ENCODE results near the gene STAC3. TPM values are rescaled to one million over a fixed set of nuclear protein-coding genes. Genes with fewer than 3 reads are reported as not detected.

STAC3 gene
- total and polyA plus RNA-seq, 2 of the 13 experiments (the other 11 are each of a cell fraction or from before 2014, with no cell fraction given): 0.18 to 0.22 TPM

DNA sequence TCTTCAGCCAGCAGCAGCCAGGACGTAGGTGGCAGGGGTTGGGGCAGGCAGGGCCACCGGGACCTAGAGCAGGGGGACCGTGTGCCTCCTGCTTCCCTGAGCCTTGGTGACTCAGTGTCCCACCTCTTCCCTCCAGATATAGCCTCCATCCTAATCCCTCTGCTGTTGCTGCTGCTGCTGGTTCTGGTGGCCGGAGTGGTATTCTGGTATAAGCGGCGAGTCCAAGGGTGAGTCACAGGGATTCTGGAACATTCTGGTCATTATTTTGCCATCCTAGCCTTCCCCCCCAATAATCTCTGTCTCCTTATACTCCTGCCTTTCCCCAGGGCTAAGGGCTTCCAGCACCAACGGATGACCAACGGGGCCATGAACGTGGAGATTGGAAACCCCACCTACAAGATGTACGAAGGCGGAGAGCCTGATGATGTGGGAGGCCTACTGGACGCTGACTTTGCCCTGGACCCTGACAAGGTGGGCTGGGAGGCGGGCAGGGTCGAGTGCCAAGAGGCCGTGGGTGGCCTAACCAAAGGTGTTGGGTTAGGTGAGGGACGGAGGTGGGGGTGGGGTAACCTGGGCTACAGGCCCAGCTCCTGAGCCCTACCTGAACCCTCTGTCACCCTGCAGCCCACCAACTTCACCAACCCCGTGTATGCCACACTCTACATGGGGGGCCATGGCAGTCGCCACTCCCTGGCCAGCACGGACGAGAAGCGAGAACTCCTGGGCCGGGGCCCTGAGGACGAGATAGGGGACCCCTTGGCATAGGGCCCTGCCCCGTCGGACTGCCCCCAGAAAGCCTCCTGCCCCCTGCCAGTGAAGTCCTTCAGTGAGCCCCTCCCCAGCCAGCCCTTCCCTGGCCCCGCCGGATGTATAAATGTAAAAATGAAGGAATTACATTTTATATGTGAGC, 38.9 kb downstream of the STAC3 start (continued):
- TF ChIP-seq, protein P1, sequence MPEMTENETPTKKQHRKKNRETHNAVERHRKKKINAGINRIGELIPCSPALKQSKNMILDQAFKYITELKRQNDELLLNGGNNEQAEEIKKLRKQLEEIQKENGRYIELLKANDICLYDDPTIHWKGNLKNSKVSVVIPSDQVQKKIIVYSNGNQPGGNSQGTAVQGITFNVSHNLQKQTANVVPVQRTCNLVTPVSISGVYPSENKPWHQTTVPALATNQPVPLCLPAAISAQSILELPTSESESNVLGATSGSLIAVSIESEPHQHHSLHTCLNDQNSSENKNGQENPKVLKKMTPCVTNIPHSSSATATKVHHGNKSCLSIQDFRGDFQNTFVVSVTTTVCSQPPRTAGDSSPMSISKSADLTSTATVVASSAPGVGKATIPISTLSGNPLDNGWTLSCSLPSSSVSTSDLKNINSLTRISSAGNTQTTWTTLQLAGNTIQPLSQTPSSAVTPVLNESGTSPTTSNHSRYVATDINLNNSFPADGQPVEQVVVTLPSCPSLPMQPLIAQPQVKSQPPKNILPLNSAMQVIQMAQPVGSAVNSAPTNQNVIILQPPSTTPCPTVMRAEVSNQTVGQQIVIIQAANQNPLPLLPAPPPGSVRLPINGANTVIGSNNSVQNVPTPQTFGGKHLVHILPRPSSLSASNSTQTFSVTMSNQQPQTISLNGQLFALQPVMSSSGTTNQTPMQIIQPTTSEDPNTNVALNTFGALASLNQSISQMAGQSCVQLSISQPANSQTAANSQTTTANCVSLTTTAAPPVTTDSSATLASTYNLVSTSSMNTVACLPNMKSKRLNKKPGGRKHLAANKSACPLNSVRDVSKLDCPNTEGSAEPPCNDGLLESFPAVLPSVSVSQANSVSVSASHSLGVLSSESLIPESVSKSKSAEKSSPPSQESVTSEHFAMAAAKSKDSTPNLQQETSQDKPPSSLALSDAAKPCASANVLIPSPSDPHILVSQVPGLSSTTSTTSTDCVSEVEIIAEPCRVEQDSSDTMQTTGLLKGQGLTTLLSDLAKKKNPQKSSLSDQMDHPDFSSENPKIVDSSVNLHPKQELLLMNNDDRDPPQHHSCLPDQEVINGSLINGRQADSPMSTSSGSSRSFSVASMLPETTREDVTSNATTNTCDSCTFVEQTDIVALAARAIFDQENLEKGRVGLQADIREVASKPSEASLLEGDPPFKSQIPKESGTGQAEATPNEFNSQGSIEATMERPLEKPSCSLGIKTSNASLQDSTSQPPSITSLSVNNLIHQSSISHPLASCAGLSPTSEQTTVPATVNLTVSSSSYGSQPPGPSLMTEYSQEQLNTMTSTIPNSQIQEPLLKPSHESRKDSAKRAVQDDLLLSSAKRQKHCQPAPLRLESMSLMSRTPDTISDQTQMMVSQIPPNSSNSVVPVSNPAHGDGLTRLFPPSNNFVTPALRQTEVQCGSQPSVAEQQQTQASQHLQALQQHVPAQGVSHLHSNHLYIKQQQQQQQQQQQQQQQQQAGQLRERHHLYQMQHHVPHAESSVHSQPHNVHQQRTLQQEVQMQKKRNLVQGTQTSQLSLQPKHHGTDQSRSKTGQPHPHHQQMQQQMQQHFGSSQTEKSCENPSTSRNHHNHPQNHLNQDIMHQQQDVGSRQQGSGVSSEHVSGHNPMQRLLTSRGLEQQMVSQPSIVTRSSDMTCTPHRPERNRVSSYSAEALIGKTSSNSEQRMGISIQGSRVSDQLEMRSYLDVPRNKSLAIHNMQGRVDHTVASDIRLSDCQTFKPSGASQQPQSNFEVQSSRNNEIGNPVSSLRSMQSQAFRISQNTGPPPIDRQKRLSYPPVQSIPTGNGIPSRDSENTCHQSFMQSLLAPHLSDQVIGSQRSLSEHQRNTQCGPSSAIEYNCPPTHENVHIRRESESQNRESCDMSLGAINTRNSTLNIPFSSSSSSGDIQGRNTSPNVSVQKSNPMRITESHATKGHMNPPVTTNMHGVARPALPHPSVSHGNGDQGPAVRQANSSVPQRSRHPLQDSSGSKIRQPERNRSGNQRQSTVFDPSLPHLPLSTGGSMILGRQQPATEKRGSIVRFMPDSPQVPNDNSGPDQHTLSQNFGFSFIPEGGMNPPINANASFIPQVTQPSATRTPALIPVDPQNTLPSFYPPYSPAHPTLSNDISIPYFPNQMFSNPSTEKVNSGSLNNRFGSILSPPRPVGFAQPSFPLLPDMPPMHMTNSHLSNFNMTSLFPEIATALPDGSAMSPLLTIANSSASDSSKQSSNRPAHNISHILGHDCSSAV (CRISPR knock-in tag; IDR thresholded peaks at IDR 0.05; ENCODE audit: borderline replicate concordance): no peak
